Activated T-cell treated with anti-CD3 and anti-CD28 coated beads, Interleukin-2, amount 50 U/mL, for 1 hour (primary cell): ENCODE results near the gene COL2A1.

Experiments
- DNase-seq: peaks from one replicate; pipeline ENCODE4 v3.0.0-alpha.2; 2020

Gene COL2A1

DNA sequence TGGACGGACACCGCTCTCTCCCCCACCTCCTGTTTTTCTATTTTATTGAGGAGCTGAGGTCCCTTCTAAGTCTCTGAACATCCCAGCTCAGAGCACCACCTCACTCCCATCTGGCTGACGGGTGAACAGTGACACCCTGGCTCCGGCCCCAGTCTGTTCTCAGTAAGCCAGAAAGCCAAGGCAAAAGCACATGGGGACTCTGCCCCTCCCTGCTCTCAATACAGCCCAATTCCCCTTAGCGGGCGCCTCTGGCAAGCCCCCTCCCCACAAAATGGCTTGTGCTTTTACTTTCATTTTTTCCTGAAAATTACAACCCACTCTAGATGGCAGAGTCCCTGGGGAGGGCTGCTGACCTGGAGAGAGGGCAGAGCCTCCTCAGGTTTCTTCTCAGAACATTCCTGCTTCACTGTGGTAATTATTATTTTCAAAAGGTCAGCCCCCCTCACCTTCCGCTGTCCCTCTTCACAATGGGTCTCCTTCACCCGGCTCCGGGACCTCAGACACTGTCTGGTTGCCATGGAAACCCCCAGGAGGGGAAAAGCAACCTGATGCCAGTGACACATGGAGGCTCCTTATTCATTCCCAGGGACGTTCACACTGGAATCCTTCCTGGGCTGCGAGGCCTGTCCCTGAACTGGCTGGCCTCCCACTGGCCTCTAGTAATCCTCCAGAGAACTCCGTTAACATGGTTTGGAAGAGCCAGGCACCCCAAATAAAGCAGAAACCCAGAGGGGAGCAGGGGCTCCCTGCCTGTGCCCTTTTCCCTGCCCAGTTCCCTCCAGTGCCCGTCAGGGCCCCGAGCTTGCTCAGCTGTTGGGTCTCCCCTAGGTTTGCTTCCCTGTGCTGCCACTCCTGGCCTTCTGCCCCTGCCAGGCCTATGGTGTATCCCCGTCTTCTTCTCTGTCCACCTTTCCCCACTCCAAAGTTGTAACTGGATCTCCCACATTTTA, 15.9 kb downstream of the COL2A1 start:
- no peak for DNase-seq

DNA sequence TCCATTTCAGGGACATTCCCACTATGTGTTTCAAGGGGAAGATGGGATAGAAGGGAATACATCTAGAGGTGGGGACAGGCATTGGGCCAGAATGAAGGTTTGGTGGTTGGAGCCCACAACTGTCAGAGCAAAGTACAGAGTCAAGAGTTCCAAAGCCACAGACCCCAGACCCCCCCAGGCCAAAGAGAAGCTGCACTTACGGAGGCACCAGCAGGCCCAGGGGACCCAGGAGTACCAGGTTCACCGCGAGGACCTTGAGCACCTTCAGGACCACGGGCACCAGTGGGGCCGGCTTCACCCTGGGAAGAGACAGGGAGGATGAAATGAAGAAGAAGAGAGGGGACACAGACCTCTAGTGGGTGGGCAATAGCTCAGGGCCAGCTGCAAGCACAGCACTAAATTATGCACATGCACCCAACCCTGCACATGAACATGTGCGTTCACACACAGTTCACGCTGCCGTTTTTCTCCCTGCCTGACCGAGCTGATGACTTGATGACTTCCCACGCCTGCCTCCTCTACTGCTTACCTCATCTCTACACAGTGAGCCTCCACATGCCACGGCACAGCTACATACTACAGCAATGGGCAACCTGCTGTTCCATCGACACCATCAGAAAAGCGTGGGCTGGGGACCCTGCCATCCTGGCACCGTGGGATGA, 16.7 kb downstream of the COL2A1 start:
- DNase-seq: no peak

DNA sequence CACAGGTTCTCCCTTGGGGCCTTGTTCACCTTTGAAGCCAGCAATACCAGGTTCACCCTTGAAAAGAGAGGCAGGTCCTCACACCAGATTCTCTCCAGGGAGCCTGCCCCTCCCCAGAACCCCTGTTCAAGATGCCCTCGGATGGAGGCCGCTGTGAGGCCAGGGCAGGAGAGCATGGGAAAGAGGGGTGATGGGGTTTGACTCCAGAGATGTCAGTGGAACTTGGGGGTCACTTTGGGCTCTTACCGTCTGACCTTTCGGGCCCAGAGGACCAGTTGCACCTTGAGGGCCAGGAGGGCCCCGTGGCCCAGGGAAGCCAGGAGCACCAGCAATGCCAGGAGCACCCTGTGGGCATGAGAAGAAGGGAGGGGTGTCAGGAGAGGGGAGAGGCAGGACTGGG, 17.4 kb downstream of the COL2A1 start:
- DNase-seq: no peak

DNA sequence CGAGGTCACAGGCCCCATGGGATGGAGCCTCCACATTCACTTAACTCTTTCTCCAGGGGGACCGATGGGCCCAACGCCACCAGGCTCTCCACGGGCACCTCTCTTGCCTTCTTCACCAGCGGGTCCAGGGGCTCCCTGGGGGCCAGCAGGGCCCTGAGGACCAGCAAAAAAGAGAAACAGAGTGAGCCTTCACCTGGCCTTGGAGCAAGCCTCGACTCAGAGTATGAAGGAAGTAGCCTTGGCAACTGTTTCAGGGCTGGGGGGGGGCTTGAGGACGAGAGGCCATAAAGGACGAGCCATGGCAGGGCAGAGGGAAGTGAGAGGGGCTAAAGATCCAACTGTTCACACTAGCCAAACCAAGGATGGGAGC, 18.0 kb downstream of the COL2A1 start:
- DNase-seq: no peak

DNA sequence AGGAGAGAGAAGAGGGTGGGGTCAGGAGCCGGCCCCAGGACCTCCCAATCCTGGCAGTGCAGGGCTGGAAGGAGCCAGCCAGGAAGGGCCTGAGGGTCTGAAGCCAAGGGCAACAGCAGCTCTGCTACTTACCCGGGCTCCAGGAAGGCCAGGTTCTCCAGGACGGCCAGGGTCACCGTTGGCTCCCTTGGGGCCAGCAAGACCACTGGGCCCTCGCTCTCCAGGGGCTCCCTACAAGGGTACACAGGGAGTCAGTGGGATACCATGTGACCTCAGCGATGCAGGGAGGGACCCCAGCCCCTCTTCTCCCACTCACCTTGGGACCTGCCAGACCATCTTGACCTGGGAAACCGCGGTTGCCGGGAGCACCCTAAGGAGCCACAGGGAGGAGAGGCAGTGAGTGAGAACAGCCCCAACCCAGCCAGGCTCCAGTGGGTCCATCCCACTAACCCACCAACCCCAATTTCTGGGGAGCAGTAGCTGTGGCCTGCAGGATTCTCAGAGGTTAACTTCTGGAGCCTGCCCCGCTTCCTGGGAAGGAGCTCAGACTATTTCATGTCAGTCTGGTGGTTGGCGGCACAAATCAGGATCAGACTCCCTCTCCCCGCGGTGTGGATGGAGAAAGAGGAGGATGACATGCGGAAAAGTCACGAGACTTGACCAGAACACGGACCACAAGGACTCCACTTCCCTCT, 18.5 kb downstream of the COL2A1 start:
- no peak for DNase-seq

DNA sequence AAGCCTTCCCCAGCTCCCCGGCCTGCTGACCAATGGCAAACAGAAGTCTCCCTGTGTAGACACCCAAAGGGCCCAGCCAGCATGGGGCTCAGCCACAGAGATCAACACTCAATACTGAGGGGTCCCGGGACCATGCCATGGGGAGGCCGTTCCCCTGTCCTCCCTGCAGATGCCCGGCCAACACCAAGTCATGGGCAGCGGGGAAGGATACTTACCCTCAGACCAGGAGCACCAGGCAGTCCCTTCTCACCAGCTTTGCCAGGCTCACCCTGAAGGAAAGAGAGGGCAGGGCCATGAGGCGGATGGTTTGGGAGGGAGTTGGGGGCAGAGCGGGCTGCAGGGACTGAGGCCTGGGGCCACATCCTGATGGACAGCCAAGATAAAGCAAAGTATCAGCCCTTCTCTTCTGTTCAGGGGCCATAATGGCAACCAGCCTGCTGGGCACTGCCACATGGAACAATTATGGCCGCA, 19.9 kb downstream of the COL2A1 start:
- DNase-seq: no peak

DNA sequence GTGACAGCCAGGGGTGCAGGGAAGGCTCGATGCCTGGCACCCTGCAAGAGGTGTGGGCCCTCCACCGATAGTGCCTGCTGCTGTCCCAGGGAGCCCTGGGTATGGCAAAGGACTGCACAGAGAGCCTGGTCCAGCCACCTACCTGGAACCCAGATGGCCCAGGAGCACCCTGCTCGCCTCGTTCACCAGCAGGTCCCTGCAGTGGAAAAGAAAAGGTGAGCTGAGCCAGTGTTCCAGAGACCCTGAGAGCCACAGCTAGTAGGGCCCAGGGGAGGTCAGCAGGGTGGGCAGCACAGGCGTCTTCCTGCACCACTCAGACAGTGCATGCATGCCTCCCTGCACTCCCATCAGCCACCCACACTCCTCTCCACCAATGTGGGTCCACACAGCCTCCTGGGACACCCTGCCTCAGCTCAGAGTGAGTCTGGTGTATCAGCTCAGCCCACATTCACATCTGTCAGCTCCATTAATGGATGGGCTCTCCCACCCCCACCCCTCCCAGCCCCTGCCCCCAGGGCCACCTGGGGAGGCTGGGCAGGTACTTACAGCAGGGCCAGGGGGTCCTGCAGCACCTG, 20.6 kb downstream of the COL2A1 start:
- no peak for DNase-seq

DNA sequence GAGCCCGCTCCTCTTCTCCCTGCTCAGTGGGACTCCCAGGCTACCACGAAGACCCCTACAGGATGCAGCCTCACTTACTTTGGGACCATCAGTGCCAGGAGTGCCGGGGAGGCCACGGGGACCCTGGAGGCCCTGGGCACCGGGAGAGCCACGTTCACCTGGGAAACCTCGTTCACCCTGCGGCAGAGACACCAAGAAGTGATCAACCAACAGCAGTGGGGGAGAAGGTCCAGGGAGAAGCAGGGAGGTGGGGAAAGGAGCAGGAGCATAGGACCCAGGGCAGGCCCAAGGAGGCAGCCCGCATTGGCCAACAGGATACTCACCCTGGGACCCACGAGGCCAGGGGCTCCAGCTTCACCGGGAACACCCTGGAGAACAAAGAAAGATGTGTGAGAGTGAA, 21.5 kb downstream of the COL2A1 start:
- no peak for DNase-seq

DNA sequence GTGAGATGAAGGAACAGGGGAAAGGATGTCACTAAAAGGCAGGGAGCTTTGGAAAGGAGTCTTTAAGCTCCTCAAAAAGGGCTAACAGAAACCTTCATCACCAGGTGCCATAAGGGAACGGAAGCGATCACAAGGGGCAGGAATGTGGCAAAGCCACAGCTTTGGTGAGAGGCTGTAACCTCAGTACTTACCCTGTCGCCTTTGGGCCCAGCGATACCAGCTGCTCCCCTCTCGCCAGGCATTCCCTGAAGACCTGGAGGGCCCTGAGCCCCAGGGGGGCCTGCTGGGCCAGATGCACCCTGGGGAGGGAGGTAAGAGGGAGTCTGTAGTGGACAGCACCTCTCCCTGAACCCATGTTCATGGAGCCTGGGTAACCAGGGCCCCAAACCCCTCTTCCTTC, 22.0 kb downstream of the COL2A1 start:
- no peak for DNase-seq

DNA sequence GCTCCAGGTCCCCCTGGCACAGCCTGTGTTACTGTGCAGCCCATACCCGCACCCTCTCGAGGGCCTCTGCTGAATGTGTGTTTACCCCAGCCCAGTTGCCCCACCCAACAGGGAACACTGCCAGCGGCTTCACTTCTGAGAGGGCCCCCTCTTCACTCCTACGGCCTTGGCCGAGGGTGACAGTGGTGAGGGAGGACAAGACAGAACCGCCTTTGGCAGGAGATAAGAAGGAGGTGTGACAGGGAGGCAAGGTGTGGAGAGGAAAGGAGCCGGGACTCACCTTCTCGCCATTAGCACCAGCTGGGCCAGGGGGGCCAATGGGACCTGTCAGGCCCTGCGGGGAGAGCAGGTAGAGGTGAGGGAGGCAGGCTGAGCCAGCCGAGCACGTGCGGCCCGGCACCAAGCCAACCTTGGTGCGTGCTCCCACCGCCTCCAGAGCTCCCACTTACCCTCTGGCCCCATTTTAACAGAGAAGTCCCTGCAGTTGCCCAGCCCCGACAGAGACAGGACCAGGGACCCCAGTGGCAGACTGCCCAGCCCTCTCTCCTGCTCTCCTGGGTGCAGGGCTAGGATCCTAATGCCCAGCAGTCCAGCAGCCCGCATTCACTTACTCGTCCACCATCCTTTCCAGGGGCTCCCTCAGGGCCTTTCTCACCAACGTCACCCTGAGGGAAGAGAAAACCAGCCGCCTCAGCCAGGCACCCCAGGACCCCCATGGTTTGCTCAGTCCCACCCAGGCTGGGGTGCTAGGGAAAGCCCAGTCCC, 22.6 kb downstream of the COL2A1 start:
- no peak for DNase-seq

DNA sequence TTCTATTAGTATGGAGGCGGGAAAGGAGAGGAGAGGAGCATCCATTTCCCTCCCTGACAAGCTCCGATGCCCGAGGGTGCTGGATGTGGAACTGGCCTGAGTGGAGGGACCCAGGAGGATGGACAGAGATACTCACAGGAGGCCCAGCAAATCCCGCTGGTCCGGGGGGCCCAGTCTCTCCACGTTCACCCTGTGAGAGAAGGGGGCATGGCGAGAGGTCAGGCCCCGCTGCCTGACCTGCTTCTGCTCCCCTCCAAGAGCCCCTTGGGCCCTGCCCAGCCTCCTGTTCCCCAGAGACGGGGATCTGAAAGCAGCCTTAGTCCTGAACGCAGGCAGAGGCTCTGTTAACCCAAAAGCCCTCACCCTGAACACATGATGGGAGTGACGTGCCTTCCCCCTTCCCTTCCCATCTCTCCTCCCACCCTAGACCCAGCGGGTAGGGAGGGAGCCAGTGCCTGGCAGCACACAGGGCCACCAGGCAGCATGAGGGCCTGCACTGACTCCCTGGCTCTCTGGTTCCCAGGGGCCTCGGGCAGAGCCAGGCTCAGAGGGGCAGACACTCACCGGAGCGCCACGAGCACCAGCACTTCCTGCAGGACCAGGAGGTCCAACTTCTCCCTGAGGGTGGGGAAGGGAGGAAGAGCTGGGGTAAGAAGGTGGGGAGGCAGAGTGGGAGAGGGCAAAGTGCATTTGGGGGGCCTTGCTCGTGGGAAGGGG, 23.3 kb downstream of the COL2A1 start:
- DNase-seq: no peak

DNA sequence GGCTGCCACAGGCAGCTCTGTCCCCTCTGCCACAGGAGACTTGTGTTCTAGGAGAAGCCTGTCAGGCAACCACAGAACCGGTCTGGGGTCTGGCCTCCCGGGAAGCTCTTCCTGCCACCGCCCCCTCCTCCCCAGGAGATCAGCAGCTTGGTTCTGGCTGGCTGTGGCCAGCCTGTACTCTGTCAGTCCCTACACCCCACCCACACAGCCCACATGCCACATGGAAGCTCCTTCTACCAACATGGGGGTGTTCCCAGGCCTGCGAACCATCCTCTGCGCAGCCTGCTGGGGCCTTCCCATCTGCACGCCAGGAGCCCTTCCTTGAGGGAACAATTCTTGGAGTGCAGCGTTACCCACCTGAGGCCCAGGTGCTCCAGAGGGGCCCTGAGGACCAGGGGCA, 24.1 kb downstream of the COL2A1 start:
- no peak for DNase-seq

DNA sequence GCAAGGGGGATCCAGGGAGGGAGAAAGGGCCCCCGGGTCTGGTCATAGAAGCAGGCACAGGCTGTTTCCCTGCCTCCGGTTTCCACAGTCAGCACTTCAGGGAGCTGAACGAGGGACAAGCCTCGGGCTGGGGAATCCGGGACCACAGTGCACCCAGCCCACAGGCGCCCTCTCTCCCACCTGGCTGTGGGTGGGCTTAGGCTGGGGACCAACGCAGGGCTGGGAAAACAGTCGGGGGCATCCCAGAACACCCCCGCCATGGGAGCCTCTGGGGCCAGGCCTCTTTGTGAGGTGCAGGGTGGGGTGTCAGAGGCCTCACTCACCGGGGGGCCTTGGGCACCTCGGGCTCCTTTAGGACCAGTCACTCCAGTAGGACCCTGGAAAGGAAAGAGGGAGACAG, 24.6 kb downstream of the COL2A1 start:
- DNase-seq: no peak

DNA sequence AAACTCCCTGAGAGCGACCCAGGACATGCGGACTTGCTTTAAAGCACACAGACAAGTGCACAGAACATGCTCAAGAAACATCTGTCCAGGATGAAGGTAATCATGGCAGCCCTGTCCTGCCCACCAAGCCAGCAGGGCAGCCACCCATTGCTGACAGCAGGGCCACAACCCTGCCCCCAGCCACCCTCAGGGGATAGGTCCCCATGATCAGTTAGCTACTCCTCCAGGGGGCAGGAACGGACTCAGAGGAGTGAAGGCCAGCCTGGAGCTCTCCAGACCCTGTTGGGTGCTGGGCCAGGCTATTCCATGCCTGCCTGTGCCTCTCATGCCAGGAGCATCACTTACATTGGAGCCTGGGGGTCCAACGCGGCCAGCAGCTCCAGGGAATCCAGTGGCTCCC, 25.1 kb downstream of the COL2A1 start:
- DNase-seq: no peak

DNA sequence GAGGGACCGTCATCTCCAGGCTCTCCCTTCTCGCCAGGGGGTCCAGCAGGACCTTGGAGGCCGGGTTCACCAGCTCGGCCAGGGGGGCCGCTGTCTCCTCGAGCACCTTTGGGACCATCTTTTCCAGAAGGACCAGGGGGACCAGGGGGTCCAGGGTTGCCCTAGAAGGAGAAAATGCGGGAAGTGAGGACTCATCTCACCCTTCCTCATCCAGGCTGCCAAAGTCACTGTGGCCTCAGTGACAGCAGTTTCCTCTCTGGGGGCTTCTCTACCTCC, 25.7 kb downstream of the COL2A1 start:
- no peak for DNase-seq

DNA sequence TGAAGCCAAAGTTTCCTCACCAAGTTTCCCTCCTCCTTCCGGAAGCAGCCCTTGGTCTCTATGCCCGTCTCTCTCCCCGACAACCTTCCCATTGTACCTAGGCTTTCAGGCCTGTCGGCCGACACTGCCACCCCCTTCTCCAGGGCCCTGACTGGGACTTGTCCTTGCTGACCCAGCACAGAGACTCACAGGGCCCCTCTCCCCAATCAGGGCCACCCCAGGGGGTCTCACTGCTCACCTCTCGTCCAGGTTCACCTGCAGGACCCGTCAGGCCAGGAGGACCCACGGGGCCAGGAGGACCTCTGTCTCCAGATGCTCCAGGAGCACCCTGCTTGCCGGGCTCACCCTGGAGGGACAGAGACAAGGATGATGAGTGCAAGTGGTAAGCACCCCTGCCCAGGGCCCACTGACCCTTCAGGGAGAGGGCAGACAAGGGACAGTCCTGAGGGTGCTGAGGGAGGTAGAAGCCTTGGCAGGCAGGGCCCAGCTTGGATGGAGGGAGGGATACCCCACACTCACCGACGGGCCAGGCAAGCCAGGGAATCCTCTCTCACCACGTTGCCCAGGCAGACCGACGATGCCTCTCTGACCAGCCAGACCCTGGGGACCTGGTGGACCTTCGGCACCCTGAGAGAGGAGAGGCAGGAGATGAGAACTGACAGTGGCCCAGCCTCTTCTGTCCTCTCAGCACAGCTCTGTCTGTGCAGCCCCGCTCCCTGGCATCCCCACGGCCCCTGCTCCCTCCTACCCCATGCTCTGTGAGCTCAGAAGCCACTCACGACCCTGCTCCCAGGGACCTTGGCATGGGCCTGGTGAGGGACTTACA, 26.3 kb downstream of the COL2A1 start:
- no peak for DNase-seq

DNA sequence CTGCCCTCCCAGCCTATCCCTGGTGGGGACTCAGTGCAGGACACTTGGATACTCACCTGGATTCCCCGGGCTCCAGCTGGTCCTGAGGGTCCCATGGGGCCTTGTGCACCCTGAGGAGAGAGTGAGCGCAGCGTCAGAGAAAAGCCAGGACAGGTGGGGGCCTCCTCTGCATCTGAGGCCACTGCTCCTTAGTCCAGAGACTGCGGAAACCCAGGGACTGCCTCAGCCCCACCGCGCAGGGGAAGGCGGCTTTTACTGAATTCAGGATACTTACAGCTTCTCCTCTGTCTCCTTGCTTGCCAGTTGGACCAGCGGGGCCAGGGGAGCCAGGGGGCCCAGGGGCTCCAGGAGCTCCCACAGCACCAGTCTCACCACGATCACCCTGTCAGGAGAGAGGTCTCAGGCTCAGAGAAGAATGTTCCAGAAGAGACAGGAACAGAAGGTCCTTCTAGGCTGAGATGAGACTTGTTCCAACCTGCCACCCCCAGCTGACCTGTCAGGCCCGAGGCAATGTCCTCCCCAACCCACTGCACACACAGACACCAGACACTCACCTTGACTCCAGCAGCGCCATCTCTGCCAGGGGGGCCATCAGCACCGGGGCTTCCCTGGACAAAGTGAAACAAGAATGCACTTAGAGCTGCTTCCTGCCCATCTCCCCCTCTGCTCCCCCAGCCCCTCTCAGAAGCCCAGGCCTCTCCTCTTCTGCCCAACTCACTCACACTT, 27.1 kb downstream of the COL2A1 start:
- no peak for DNase-seq

DNA sequence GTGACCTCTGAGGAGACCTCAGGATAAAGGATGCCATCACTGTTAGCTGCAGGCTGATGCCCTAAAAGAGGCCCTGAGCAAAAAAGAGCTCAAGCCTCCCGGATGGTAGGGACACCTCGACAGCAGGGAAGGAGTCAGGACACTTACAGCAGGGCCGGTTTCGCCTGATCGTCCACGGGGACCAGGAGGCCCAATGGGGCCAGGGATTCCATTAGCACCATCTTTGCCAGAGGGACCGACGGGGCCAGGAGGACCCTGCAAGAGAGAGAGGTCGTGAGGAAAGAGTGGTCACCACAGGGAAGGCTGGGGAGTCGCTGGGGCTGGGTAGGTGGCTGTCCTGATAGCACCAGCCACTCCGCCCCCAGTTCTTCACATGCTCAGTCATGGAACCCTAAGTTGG, 28.5 kb downstream of the COL2A1 start:
- no peak for DNase-seq

DNA sequence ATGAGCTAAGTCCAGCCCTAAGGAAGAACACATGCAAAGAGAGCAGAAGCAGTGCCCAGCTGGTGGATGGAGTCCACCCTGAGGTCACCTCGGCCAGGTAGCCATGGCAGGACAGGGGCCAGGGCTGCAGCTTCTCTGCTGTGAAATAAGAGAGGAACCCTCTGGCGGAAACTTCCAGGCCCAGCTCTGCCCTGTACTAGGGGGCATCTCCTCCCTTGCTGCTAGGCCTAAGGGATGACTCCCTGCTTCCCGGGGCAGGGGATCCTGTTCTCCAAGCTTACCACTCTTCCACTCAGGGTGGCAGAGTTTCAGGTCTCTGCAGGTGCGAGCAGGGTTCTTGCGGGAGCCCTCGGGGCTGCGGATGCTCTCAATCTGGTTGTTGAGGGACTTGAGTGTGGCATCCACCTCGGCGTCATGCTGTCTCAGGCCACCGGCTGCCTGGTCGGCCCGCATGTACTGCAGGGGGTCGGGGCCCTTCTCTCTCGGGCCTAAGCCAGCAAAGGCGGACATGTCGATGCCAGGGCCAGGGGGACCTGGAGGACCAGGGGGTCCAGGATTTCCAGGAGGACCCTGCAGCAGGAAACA, 29.1 kb downstream of the COL2A1 start:
- no peak for DNase-seq

DNA sequence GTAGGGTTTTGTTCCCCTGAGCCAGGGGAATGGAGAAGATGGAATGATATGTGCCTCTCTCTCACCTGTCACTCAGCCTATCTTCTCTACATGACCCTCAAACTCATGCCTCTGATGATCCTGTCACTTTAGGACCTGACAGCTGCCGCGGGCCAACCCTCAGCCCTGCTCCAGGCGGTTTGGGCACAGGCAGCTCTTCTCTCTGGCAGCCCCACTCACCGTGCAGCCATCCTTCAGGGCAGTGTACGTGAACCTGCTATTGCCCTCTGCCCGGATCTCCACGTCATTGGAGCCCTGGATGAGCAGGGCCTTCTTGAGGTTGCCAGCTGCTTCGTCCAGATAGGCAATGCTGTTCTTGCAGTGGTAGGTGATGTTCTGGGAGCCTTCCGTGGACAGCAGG, 30.4 kb downstream of the COL2A1 start:
- no peak for DNase-seq
